Uterus (tissue), 4 donors: ENCODE measurements around the gene CTBP1. TPM values are rescaled to one million over a fixed set of nuclear protein-coding genes. Genes with fewer than 3 reads are reported as not detected.

ENCODE experiments used
- DNase-seq, 2 donors: peaks; one replicate each; pipeline ENCODE4 v3.0.0-alpha.2; 2019 to 2020
- H3K27ac ChIP-seq, 2 donors: fragments of 200-600 bp; sonication (generic); 1 replicate in 1 of 2; 2 replicates in 1 of 2; pipeline ENCODE4 v1.5.1; 2016 to 2018
- H3K27me3 ChIP-seq, 2 donors: fragments of 200-600 bp; sonication (generic); one replicate each; pipeline ENCODE4 v1.5.1; 2018 to 2019; ENCODE audit warnings: control low read depth in 1 of 2
- H3K36me3 ChIP-seq, 2 donors: fragments of 200-600 bp; sonication (generic); one replicate each; pipeline ENCODE4 v1.5.1; 2019; ENCODE audit warnings: control low read depth in 1 of 2
- H3K4me1 ChIP-seq, 2 donors: fragments of 200-600 bp; sonication (generic); one replicate each; pipeline ENCODE4 v1.5.1; 2018 to 2019; ENCODE audit warnings: control low read depth in 1 of 2
- H3K4me3 ChIP-seq, 2 donors: fragments of 200-600 bp; sonication (generic); 1 replicate in 1 of 2; 2 replicates in 1 of 2; pipeline ENCODE4 v1.5.1; 2018 to 2019; ENCODE audit warnings: mild to moderate bottlenecking in 1 of 2
- H3K9me3 ChIP-seq, 2 donors: fragments of 200-600 bp; sonication (generic); one replicate each; pipeline ENCODE4 v1.5.1; 2019; ENCODE audit warnings: control low read depth in 1 of 2
- POLR2A ChIP-seq, 2 donors: fragments of 450-650 bp; IDR thresholded peaks; one replicate each; pipeline ENCODE4 v1.6.1; 2016; ENCODE audit warnings: antibody characterized with exemption in 2 of 2, mild to moderate bottlenecking in 1 of 2, moderate library complexity in 1 of 2
- intact Hi-C: fragments of 100-400 bp; cut with DNase I; formaldehyde crosslinking; loops from one replicate; pipeline ENCODE4 v1.15.1; 2023; ENCODE audit warnings: low total_unique reads
- total RNA-seq, 4 donors: library from RNA; depleted of rRNA in 3 of 4; stranded (reverse); fragments of >200 nt in 3 of 4; gene quantifications; one replicate each; pipeline versions ENCODE4 v1.1.0 to v1.2.4, GENCODE V29; 2014 to 2023
- TF ChIP-seq, protein P1 (sequence below), 4 experiments: fragments of 200-600 bp in 2 of 4; fragments of 450-650 bp in 2 of 4; sonication (generic) in 2 of 4; IDR thresholded peaks; one replicate each; pipeline ENCODE4 v1.5.1; 2016 to 2019; ENCODE audit warnings: antibody characterized with exemption in 4 of 4, mild to moderate bottlenecking in 2 of 4, moderate library complexity in 1 of 4
- donor health status: DM: yes; HTN: yes; CAD: no.

The CTBP1 gene
- total RNA-seq, 4 donors from 2014 or later: 104 to 193 (median 162) TPM

DNA sequence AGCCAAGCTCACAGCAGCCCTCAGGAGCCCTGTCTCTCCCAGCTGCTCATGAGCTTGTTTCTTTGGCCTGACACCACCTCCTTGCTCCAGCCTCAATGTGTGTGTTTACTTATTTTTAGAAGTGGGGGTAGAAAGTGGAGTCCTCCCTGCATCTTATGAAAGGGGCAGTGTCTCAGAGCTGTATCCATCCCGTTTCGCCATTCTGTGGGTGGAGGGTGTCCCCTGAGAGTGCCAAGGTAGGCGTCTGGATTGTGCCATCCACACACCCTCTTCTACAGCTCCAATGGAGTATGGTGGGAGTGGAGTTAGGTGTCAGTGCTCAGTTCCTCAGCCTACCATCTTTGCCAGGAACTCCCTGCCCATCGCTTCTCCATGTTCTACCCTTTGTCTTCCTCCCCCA is 84.9 kb downstream of the CTBP1 start:
- TF ChIP-seq POLR2A (IDR thresholded peaks at IDR 0.05): no peak
- TF ChIP-seq, protein P1, sequence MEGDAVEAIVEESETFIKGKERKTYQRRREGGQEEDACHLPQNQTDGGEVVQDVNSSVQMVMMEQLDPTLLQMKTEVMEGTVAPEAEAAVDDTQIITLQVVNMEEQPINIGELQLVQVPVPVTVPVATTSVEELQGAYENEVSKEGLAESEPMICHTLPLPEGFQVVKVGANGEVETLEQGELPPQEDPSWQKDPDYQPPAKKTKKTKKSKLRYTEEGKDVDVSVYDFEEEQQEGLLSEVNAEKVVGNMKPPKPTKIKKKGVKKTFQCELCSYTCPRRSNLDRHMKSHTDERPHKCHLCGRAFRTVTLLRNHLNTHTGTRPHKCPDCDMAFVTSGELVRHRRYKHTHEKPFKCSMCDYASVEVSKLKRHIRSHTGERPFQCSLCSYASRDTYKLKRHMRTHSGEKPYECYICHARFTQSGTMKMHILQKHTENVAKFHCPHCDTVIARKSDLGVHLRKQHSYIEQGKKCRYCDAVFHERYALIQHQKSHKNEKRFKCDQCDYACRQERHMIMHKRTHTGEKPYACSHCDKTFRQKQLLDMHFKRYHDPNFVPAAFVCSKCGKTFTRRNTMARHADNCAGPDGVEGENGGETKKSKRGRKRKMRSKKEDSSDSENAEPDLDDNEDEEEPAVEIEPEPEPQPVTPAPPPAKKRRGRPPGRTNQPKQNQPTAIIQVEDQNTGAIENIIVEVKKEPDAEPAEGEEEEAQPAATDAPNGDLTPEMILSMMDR (IDR thresholded peaks at IDR 0.05): no peak
- Histone ChIP-seq H3K9me3 (no peaks in the 10 kb centered on the region), H3K27ac (no peak overlapping the region), H3K4me1 (peaks cover 0 to 9% of the 10 kb centered on the region in 2 donors), H3K36me3 (no peaks in the 10 kb centered on the region), H3K4me3 (no peak overlapping the region), H3K27me3 (no peaks in the 10 kb centered on the region)
- no peak for DNase-seq
- intact Hi-C loops: no loop called here

Other genes starting within 250 kb of the CTBP1 start
- gene FGFRL1, start 237.5 kb downstream of the CTBP1 start, total RNA-seq: 10 to 100 TPM in 2 of 4 donors, 1 to 10 TPM in 2; 2.8 to 24.8 (median 13.9) TPM
- gene RNF212, start 135.6 kb downstream of the CTBP1 start, total RNA-seq: 10 to 100 TPM in 1 of 4 donors, 1 to 10 TPM in 2, under 1 TPM in 1; 0.77 to 13.5 (median 5.2) TPM
- gene SPON2, start 76.5 kb downstream of the CTBP1 start, total RNA-seq: 100 to 1,000 TPM in 2 of 4 donors, 10 to 100 TPM in 2; 60.6 to 262 (median 115) TPM
- gene MAEA, start 40.8 kb upstream of the CTBP1 start, total RNA-seq: 10 to 100 TPM; 32.3 to 70.7 (median 67.8) TPM
- 10 to 100 TPM; 13.1 to 37.2 (median 19.3) TPM for gene UVSSA, start 98.1 kb upstream of the CTBP1 start, total RNA-seq
- not detected for gene NKX1-1, start 157.3 kb upstream of the CTBP1 start, total RNA-seq